Neural cell (in vitro differentiated cells): ENCODE results near the gene YBX1. TPM values are rescaled to one million over a fixed set of nuclear protein-coding genes. Genes with fewer than 3 reads are reported as not detected.
"Not testable (repeated sequence)": the region's sequence is repeated elsewhere in the genome, so short reads cannot be mapped to it uniquely, and the experiment has no call there.

Experiments used
- H2AFZ ChIP-seq: fragments of 200-600, 300-800 bp; sonication (generic), shearing (Covaris generic); 2 replicates; pipeline ENCODE4 v1.6.0; 2014; ENCODE audit warnings: low read depth, mild to moderate bottlenecking, antibody characterized with exemption, low read length, moderate library complexity
- H3F3A ChIP-seq: fragments of 200-600 bp; shearing (Covaris generic); 2 replicates; pipeline ENCODE4 v1.6.1; 2016; ENCODE audit warnings: mild to moderate bottlenecking, moderate library complexity, mixed read lengths, antibody characterized with exemption, low read length; ENCODE audit not compliant: insufficient read depth, poor library complexity, severe bottlenecking
- H3K27ac ChIP-seq: fragments of 200-600, 300-800 bp; sonication (generic), shearing (Covaris generic); 2 replicates; pipeline ENCODE4 v1.5.1; 2014; ENCODE audit warnings: mild to moderate bottlenecking, low read length, moderate library complexity
- H3K27me3 ChIP-seq: fragments of 300-800, 200-600 bp; sonication (generic), shearing (Covaris generic); 2 replicates; pipeline ENCODE4 v1.6.0; 2014; ENCODE audit warnings: mild to moderate bottlenecking, low read depth, low read length, moderate library complexity; ENCODE audit not compliant: insufficient read depth
- H3K36me3 ChIP-seq: fragments of 300-800, 200-600 bp; sonication (generic), shearing (Covaris generic); 2 replicates; pipeline ENCODE4 v1.5.1; 2014; ENCODE audit warnings: mild to moderate bottlenecking, antibody characterized with exemption, low read length, moderate library complexity; ENCODE audit not compliant: insufficient read depth
- H3K4me2 ChIP-seq: fragments of 300-800, 200-600 bp; sonication (generic), shearing (Covaris generic); 2 replicates; pipeline ENCODE4 v1.6.0; 2014; ENCODE audit warnings: mild to moderate bottlenecking, low read length
- H3K4me3 ChIP-seq: fragments of 300-800, 200-600 bp; sonication (generic), shearing (Covaris generic); 2 replicates; pipeline ENCODE4 v1.5.1; 2014; ENCODE audit warnings: mild to moderate bottlenecking, low read length, moderate library complexity
- H3K79me2 ChIP-seq: fragments of 200-600 bp; shearing (Covaris generic); replicated peaks from 2 replicates; pipeline ENCODE4 v1.6.0; 2014; ENCODE audit warnings: mild to moderate bottlenecking, low read length, moderate library complexity; ENCODE audit not compliant: insufficient read depth
- H3K9ac ChIP-seq: fragments of 300-800, 200-600 bp; sonication (generic), shearing (Covaris generic); 2 replicates; pipeline ENCODE4 v1.6.1; 2016; ENCODE audit warnings: mild to moderate bottlenecking, low read length, mixed read lengths
- H3K9me2 ChIP-seq: fragments of 200-600 bp; shearing (Covaris generic); 2 replicates; pipeline ENCODE4 v1.6.1; 2016; ENCODE audit warnings: mild to moderate bottlenecking, low read length, mixed read lengths; ENCODE audit not compliant: insufficient read depth
- H3K9me3 ChIP-seq: fragments of 200-600, 300-800 bp; sonication (generic), shearing (Covaris generic); 2 replicates; pipeline ENCODE4 v1.6.1; 2016; ENCODE audit warnings: mild to moderate bottlenecking, mixed run types, low read length, moderate library complexity, mixed read lengths
- H4K20me1 ChIP-seq: fragments of 200-600 bp; shearing (Covaris generic); 2 replicates; pipeline ENCODE4 v1.6.1; 2016; ENCODE audit warnings: mild to moderate bottlenecking, mixed run types; ENCODE audit not compliant: insufficient read depth
- EP300 ChIP-seq: fragments of 450-650 bp; conservative IDR thresholded peaks from 2 replicates; pipeline ENCODE4 v1.6.1; 2014; ENCODE audit warnings: antibody characterized with exemption, mild to moderate bottlenecking, moderate library complexity; ENCODE audit not compliant: poor library complexity, severe bottlenecking
- EZH2 ChIP-seq: fragments of 200-600, 300-800 bp; shearing (Covaris generic), sonication (generic); IDR thresholded peaks from 2 replicates; pipeline ENCODE4 v1.6.1; 2014; ENCODE audit warnings: antibody characterized with exemption, low read length, borderline replicate concordance, mild to moderate bottlenecking; ENCODE audit not compliant: insufficient read depth, poor library complexity, severe bottlenecking
- MXI1 ChIP-seq: fragments of 450-650 bp; conservative IDR thresholded peaks from 2 replicates; pipeline ENCODE4 v1.6.1; 2014; ENCODE audit warnings: antibody characterized with exemption, mild to moderate bottlenecking; ENCODE audit not compliant: poor library complexity, severe bottlenecking
- POLR2AphosphoS5 ChIP-seq: IDR thresholded peaks from 2 replicates; pipeline ENCODE4 v1.6.1; 2012
- RAD21 ChIP-seq: fragments of 450-650 bp; conservative IDR thresholded peaks from 2 replicates; pipeline ENCODE4 v1.6.1; 2014; ENCODE audit warnings: antibody characterized with exemption, mild to moderate bottlenecking, moderate library complexity
- SMC3 ChIP-seq: fragments of 450-650 bp; conservative IDR thresholded peaks from 2 replicates; pipeline ENCODE4 v1.6.1; 2014; ENCODE audit warnings: antibody characterized with exemption, mild to moderate bottlenecking, moderate library complexity; ENCODE audit not compliant: poor library complexity
- TAF1 ChIP-seq: IDR thresholded peaks from 2 replicates; pipeline ENCODE4 v1.6.1; 2012; ENCODE audit warnings: low read depth
- polyA plus RNA-seq: library from polyadenylated mRNA; depleted of rRNA; stranded (reverse); fragments of >200 nt; gene quantifications from 2 replicates; pipeline ENCODE4 v1.2.3, GENCODE V29; 2014
- TF ChIP-seq, protein P1 (sequence below): fragments of 450-650 bp; IDR thresholded peaks from 2 replicates; pipeline ENCODE4 v1.5.1; 2014; ENCODE audit warnings: antibody characterized with exemption, mild to moderate bottlenecking, moderate library complexity; ENCODE audit not compliant: poor library complexity, severe bottlenecking
- TF ChIP-seq, protein P2 (sequence below): IDR thresholded peaks from 2 replicates; pipeline ENCODE4 v1.6.1; 2012; ENCODE audit warnings: borderline replicate concordance

Gene YBX1
- polyA plus RNA-seq, 1 donor from 2014 or later: 706 TPM

GRCh38 chr1:42721926-42722325 is 39.7 kb downstream of the YBX1 start:
- Histone ChIP-seq H3K27ac (no peak overlapping the region), H3K4me3 (no peak overlapping the region), H3K9me2 (no peaks in the 10 kb centered on the region), H3K36me3 (no peaks in the 10 kb centered on the region), H2AFZ (no peak overlapping the region), H3K9ac (no peak overlapping the region), H3K4me2 (no peak overlapping the region), H3K27me3 (no peaks in the 10 kb centered on the region), H3F3A (no peaks in the 10 kb centered on the region), H3K9me3 (no peaks in the 10 kb centered on the region), H3K79me2 (no peaks in the 10 kb centered on the region), H4K20me1 (no peaks in the 10 kb centered on the region)
- no peak for TF ChIP-seq EP300
- TF ChIP-seq SMC3: no peak
- no peak for TF ChIP-seq MXI1
- TF ChIP-seq TAF1: no peak
- TF ChIP-seq, protein P1, sequence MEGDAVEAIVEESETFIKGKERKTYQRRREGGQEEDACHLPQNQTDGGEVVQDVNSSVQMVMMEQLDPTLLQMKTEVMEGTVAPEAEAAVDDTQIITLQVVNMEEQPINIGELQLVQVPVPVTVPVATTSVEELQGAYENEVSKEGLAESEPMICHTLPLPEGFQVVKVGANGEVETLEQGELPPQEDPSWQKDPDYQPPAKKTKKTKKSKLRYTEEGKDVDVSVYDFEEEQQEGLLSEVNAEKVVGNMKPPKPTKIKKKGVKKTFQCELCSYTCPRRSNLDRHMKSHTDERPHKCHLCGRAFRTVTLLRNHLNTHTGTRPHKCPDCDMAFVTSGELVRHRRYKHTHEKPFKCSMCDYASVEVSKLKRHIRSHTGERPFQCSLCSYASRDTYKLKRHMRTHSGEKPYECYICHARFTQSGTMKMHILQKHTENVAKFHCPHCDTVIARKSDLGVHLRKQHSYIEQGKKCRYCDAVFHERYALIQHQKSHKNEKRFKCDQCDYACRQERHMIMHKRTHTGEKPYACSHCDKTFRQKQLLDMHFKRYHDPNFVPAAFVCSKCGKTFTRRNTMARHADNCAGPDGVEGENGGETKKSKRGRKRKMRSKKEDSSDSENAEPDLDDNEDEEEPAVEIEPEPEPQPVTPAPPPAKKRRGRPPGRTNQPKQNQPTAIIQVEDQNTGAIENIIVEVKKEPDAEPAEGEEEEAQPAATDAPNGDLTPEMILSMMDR: no peak
- TF ChIP-seq RAD21: no peak

- H3F3A ChIP-seq, H3K9ac ChIP-seq, H3K79me2 ChIP-seq, H3K36me3 ChIP-seq, H3K9me3 ChIP-seq, H3K27me3 ChIP-seq, H3K27ac ChIP-seq, H3K4me3 ChIP-seq, H4K20me1 ChIP-seq, H3K4me2 ChIP-seq, H3K9me2 ChIP-seq, H2AFZ ChIP-seq: not testable (repeated sequence)
Measured at GRCh38 chr1:42722403-42722802, 40.2 kb downstream of the YBX1 start.

- Histone ChIP-seq H3K27ac (no peak overlapping the region), H3K79me2 (no peaks in the 10 kb centered on the region), H3K27me3 (no peaks in the 10 kb centered on the region), H3K9ac (no peak overlapping the region), H3K9me3 (no peaks in the 10 kb centered on the region), H3K9me2 (no peaks in the 10 kb centered on the region), H4K20me1 (no peaks in the 10 kb centered on the region), H3F3A (no peaks in the 10 kb centered on the region), H3K36me3 (no peaks in the 10 kb centered on the region), H2AFZ (no peak overlapping the region), H3K4me3 (no peak overlapping the region), H3K4me2 (no peak overlapping the region)
- TF ChIP-seq MXI1: no peak
- TF ChIP-seq SMC3: no peak
- TF ChIP-seq TAF1: no peak
- TF ChIP-seq EZH2: no peak
- no peak for TF ChIP-seq EP300
- TF ChIP-seq, protein P1: no peak
- TF ChIP-seq, protein P2, sequence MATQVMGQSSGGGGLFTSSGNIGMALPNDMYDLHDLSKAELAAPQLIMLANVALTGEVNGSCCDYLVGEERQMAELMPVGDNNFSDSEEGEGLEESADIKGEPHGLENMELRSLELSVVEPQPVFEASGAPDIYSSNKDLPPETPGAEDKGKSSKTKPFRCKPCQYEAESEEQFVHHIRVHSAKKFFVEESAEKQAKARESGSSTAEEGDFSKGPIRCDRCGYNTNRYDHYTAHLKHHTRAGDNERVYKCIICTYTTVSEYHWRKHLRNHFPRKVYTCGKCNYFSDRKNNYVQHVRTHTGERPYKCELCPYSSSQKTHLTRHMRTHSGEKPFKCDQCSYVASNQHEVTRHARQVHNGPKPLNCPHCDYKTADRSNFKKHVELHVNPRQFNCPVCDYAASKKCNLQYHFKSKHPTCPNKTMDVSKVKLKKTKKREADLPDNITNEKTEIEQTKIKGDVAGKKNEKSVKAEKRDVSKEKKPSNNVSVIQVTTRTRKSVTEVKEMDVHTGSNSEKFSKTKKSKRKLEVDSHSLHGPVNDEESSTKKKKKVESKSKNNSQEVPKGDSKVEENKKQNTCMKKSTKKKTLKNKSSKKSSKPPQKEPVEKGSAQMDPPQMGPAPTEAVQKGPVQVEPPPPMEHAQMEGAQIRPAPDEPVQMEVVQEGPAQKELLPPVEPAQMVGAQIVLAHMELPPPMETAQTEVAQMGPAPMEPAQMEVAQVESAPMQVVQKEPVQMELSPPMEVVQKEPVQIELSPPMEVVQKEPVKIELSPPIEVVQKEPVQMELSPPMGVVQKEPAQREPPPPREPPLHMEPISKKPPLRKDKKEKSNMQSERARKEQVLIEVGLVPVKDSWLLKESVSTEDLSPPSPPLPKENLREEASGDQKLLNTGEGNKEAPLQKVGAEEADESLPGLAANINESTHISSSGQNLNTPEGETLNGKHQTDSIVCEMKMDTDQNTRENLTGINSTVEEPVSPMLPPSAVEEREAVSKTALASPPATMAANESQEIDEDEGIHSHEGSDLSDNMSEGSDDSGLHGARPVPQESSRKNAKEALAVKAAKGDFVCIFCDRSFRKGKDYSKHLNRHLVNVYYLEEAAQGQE: no peak
- no peak for TF ChIP-seq POLR2AphosphoS5
Measured at GRCh38 chr1:42723511-42723910, 41.3 kb downstream of the YBX1 start.

GRCh38 chr1:42725820-42726219 is 43.6 kb downstream of the YBX1 start:
- not testable (repeated sequence) for H3K9me2 ChIP-seq, H3K79me2 ChIP-seq, H3F3A ChIP-seq, H3K4me2 ChIP-seq, H3K9ac ChIP-seq, H2AFZ ChIP-seq, H3K4me3 ChIP-seq, H3K9me3 ChIP-seq, H3K27me3 ChIP-seq, H3K36me3 ChIP-seq, H3K27ac ChIP-seq, H4K20me1 ChIP-seq
